Activated T-cell treated with anti-CD3 and anti-CD28 coated beads for 1 hour (primary cell): ENCODE data around the gene NCAM1.

Experiments
- DNase-seq: peaks from one replicate; pipeline ENCODE4 v3.0.0-alpha.2; 2020; ENCODE audit warnings: low read depth

NCAM1 gene

DNA sequence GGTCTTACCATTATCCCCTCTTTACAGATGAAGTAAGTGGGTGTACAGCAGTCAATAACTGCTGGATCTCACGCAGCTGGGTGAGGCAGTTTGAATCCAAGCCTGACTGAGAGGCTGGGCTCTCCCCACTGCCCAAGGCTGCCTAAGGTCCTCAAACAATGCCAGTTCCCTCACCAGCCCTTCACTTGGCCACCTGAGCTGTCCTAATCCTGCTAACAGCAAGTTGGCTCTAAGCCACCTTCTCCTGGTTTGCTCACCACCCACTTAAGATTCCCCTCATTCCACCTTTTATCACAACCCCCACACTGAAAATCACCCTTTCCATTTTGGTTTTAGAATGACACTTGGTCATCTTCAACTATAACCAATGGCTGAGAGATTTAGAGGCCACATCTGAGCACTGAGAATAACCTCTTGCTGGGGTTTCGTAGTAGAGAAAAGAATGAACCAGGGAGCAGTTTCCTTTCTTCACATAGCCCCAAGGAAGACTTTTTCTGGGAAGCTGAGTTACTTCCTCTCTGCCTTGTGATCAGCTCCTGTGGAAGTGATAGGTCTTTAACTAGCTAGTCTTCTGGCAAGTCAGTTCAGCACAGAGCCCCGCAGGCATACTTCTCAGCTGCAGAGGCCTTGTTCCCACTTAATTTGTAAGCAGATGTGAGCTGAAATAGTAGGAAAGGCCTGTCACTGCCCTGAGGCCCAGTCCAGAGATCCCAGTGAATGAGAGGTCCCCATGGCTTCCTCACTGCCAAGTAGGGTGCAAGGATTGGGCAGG is 295.4 kb downstream of the NCAM1 start:
- no peak for DNase-seq

- DNase-seq: no peak
Measured at GRCh38 chr11:113260096-113260425, 298.8 kb downstream of the NCAM1 start.

GRCh38 chr11:113260541-113260940 is 299.3 kb downstream of the NCAM1 start:
- DNase-seq: no peak

DNA sequence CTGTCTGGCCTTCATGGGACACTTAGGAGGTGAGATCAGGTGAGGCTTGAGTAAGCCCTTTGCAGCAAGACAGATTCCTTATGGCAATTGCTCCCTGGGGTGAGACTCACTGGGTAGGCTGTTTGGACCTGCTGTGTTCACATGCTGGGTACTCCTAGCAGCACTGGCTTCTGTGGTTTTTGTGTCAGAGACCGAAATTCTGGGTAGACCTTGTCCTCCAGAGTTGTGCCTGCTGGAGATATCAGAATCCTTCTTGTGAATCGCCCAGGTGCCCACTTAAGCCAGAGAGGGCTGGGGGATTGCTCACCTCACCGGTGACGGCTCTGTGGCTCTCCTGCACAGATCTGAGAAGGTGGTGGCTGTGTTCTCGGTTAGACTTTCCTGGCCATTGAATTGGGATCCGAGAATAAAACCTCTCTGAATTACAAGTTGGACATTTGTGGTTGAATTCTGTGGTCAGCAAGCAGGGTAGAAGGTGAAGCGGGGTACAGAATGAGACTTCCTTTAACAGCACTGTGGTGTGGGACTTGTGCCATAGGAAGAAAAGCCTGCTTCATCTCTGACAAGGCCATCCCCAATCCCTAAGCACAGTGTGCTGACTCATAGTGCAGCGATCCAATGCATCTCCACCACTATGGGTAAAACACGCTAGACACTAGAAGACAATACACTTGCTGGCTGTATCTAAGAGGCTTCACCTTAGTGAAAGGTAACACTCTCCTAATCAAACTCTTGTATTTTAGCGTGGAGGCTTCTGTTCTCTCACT is 300.7 kb downstream of the NCAM1 start:
- DNase-seq: no peak

GRCh38 chr11:113262594-113262993 is 301.4 kb downstream of the NCAM1 start:
- no peak for DNase-seq

DNA sequence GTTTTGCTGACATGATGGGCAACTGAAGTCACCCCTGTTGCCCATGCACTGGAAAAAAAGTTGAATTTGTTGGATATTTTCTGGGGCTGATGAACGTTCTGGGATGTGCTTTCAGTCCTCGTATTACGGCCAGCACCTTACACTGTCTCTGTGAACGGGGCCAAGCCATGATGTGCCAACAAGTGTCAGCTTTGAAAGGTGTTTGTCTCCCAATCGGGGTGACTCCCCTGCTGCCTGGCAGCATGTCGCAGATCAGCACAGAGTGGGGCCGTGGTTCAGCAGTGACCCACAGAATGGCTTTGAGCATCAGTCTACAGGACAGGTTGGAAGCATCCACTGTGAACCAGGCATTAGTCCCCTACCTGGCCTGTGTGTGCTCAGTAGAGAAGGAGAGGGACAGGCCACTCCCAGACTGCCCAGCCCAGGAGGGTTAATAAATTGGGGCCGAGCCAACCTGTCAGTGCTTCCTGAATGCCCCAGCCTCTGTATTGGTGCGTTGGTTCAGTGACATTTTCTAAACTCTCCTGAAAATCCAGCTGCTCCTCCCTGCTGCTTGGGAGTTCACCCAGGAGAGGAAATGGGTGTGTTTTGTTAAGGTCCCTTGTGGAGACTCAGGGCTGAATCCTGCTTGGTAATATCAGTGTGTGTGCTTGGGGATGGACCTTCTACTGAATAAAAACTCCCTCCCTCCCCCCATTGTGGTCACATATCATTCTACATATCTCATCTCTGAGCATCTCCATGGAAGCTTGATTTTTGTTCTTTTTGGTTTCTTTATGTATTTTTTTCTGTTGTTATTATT is 302.4 kb downstream of the NCAM1 start:
- DNase-seq: no peak

GRCh38 chr11:113265362-113265761 is 304.1 kb downstream of the NCAM1 start:
- no peak for DNase-seq

DNA sequence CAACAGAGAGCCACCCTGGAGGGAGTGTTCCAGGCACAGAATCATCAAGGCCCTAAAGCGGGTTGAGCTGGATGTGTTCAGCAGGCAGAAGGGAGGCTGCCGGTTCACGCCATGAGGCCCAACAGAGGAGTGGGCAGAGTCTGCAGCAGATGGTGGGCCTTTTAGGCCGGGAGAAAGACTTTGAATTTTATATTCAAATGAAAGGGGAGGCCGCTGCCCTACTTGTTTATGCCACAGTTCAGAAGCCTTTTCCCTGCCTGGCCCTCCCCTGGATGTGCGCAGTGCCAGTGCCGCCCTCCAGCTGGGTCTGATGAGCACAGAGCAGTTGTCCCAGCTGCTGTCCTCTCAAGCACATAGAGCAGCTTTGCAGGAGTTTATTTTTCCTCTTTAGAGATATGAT is 306.3 kb downstream of the NCAM1 start:
- no peak for DNase-seq

DNA sequence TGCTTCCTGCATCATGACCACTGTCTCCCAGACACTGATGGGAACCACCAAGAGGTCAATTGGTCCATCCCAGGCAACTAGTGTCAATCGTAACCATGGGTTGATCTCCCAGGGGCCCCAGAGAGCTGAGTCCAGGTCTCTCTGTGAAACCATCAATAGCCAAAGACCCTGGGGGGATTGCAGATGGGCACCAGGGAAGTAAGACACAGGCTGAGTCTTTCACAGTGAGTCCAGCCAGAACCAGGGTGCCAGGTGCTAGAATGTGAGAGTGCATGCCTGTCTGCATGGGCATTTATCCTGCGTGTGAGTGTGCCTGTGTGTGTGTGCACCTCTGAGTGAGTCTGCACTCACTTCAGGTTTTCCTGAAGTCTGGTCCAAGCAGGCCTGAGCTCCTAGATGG is 307.9 kb downstream of the NCAM1 start:
- DNase-seq: no peak

GRCh38 chr11:113269636-113270035 is 308.4 kb downstream of the NCAM1 start:
- no peak for DNase-seq

DNA sequence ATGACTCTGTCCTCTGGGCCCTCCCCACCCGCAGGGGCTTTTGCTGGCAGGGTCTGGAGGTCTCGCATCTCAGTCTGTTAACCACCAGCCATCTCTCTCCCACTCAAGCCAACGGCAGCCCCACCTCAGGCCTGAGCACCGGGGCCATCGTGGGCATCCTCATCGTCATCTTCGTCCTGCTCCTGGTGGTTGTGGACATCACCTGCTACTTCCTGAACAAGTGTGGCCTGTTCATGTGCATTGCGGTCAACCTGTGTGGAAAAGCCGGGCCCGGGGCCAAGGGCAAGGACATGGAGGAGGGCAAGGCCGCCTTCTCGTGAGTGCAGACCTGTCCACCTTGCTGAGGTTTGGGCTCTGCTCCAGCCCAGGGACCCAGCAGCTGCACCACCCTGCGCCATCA is 308.9 kb downstream of the NCAM1 start:
- DNase-seq: no peak

DNA sequence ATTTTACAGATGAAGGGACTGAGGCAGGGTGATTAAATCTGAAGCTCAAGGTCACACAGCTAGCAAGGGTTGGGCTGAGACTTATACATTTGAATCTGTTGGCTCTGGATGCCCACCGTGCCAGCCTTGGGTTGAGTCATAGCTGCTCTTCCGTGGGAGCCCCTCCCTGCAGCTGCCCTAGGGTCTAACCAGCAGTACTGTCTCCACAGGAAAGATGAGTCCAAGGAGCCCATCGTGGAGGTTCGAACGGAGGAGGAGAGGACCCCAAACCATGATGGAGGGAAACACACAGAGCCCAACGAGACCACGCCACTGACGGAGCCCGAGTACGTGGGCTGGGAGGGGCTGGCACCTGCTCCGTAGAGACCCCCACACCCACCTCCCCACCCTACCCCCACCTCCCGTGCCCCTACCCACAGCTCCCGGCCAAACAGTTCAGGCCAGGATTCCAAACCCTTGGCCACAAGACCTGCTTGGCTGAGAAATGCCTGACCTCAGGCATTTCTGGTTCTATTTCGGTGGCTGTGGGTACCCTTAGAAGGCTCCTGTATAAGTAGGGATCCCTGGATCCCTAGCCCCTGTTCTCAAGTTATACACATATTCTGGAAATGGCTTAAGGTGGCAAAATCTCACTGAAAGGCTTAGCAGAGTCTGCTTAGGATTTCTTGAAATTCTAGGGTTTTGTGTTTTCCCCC is 310.5 kb downstream of the NCAM1 start:
- no peak for DNase-seq

- DNase-seq: no peak
Measured at GRCh38 chr11:113272281-113272680, 311.1 kb downstream of the NCAM1 start.

GRCh38 chr11:113272927-113273615 is 311.9 kb downstream of the NCAM1 start:
- DNase-seq: no peak

GRCh38 chr11:113273720-113274119 is 312.5 kb downstream of the NCAM1 start:
- no peak for DNase-seq

- DNase-seq: no peak
Measured at GRCh38 chr11:113274713-113275582, 313.7 kb downstream of the NCAM1 start.

DNA sequence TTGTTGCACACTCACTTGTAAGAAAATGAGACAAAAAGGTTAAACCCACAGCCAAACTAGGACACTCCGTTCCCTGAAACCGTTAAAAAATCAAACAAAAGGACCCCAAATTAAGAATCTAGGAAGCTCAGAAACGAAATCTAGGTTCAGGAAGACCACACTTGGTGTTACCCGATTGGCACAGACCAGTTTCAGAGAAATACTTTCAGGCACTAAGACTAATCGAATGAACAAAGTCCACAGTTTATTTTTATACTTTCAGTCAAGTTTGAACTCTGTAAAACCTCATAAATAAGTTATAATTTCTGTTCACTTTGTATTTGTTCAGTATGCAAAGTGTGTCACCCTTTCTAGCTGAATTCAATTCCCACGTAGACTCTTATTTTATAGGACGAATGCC is 314.4 kb downstream of the NCAM1 start:
- no peak for DNase-seq

DNA sequence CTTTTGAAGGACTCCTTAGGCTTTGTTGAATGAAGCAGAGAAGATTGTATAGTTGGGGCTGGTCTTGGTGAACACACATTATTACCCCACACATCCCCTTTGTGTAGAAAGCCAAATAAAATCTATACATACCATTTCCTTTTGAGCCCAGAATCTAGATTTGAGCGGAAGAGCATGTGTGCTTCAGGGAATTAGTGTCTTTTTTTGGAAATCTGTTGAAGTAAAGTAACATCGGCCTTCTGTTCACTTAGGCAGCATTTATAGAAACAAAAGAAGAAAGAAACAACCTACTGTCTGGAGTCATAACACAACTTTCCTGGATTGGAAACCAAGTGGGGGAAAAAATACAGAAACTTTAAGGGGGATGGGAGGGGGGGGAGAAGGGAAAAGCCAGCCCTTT is 315.2 kb downstream of the NCAM1 start:
- no peak for DNase-seq

- no peak for DNase-seq
Measured at GRCh38 chr11:113277907-113278306, 316.7 kb downstream of the NCAM1 start.

DNA sequence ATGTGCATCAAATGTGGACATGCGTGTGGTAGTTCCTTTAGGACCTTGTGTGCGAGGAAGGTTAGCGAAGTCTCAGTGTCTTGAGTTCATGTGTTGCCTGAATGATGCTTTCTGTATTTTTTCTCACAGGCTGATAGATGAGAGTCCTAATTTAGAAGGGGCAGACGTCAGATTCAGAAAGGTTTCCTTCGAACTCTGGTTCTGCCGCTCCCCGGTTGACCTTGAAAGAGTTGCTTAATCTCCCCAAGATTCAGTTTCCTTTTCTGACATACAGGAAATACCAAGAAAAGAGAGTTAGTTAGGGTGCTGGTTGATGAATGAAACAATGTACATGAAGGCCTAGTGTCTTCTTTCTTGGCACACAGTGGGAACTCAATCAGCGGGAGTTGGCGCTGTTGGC is 317.3 kb downstream of the NCAM1 start:
- DNase-seq: no peak

DNA sequence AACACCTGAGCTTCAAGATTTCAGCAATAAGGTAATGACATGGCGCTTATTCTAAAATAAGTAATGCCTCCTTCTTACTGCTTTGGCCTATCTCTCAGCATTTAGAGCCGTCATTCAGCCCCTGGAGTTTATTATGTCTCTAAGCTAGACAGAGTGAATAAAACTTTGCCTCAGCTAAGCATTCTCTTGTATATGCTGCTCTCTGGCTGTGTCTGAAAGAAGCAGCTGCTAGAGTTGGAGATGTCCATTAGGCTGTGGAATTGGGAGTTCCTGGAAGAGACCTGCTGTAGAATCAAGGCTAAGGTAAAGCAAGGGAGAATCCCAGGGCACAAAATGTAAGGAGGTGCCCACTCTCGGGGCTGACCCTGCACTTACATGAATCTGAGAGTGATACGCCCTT is 317.7 kb downstream of the NCAM1 start:
- DNase-seq: no peak
